GM12878 (cell line): Measurements from ENCODE around the gene TTLL11. TPM values are rescaled to one million over a fixed set of nuclear protein-coding genes. Genes with fewer than 3 reads are reported as not detected.

Experiments used
- ATAC-seq: fragments of 200-7000 bp; cut with Tn5 transposase; 3 replicates; pipeline ENCODE4 v1.9.1; 2020; ENCODE audit warnings: mild to moderate bottlenecking, moderate library complexity
- BruUV-seq: library from RNA; stranded (reverse); fragments of 400-500 nt; replicated peaks from 2 replicates; lab custom pipeline; 2021; lab: Mats Ljungman, UMichigan
- CTCF ChIA-PET: fragments of 300-600 bp; sonication (Branson Sonifier 250); formaldehyde crosslinking; extraction: SDS; loops from one replicate; lab custom pipeline; 2021; ENCODE audit warnings: inconsistent platforms; lab: Yijun Ruan, JAX
- POLR2A ChIA-PET: fragments of 350-600 bp; formaldehyde crosslinking; extraction: SDS; loops from one replicate; lab custom pipeline; 2021; ENCODE audit warnings: inconsistent platforms; lab: Charles Lee
- RAD21 ChIA-PET: fragments of 300-600 bp; sonication (Branson Sonifier 250); formaldehyde crosslinking; loops from one replicate; lab custom pipeline; 2023; ENCODE audit warnings: antibody characterized with exemption; ENCODE audit not compliant: unreplicated experiment; lab: Charles Lee
- SMC1A ChIA-PET: fragments of 300-600 bp; sonication (Branson Sonifier 250); formaldehyde crosslinking; loops from one replicate; lab custom pipeline; 2023; ENCODE audit not compliant: unreplicated experiment, uncharacterized antibody; lab: Charles Lee
- DNase-seq: peaks from one replicate; pipeline ENCODE4 v3.0.0-alpha.2; 2011; ENCODE audit warnings: low read depth, low spot score
- FAIRE-seq: peaks from 3 replicates; lab custom pipeline; 2011; peaks lifted over from hg19 to GRCh38; lab: Jason Lieb, UNC
- H2AFZ ChIP-seq: 2 replicates; pipeline ENCODE4 v1.6.0; 2011; ENCODE audit warnings: low read depth, low read length, control low read depth; ENCODE audit not compliant: control insufficient read depth
- H3K27ac ChIP-seq: 2 replicates; pipeline ENCODE4 v1.5.1; 2011; ENCODE audit warnings: control low read depth; ENCODE audit not compliant: control insufficient read depth, insufficient read depth
- H3K27me3 ChIP-seq, 2 experiments: replicated peaks in 1 of 2; 2 replicates each; pipeline versions ENCODE4 v1.6.0 to v1.6.1; 2011; ENCODE audit warnings: low read length in 1 of 2; ENCODE audit not compliant: control insufficient read depth in 2 of 2, insufficient read depth in 2 of 2
- H3K36me3 ChIP-seq, 2 experiments: 2 replicates each; pipeline ENCODE4 v1.5.1; 2011; ENCODE audit warnings: low read length in 1 of 2; ENCODE audit not compliant: control insufficient read depth in 2 of 2, insufficient read depth in 2 of 2
- H3K4me1 ChIP-seq: 2 replicates; pipeline ENCODE4 v1.6.1; 2011; ENCODE audit warnings: mild to moderate bottlenecking, low read length, moderate library complexity, mixed read lengths; ENCODE audit not compliant: control insufficient read depth, insufficient read depth
- H3K4me2 ChIP-seq: 2 replicates; pipeline ENCODE4 v1.6.0; 2011; ENCODE audit warnings: control low read depth; ENCODE audit not compliant: control insufficient read depth, insufficient read depth
- H3K4me3 ChIP-seq: fragments of 200-600 bp; sonication (generic); 2 replicates; pipeline ENCODE4 v1.5.1; 2016
- H3K79me2 ChIP-seq: 2 replicates; pipeline ENCODE4 v1.6.0; 2011; ENCODE audit warnings: low read length; ENCODE audit not compliant: control insufficient read depth, insufficient read depth
- H3K9ac ChIP-seq: 2 replicates; pipeline ENCODE4 v1.8.0; 2011; ENCODE audit warnings: low read length, control low read depth, mixed read lengths; ENCODE audit not compliant: control insufficient read depth, insufficient read depth
- H3K9me3 ChIP-seq: replicated peaks from 3 replicates; pipeline ENCODE4 v1.5.1; 2011; ENCODE audit warnings: mild to moderate bottlenecking, low read length; ENCODE audit not compliant: control insufficient read depth, insufficient read depth
- H4K20me1 ChIP-seq: 2 replicates; pipeline ENCODE4 v1.6.0; 2011; ENCODE audit not compliant: control insufficient read depth, insufficient read depth
- BCLAF1 ChIP-seq: fragments of 450-650 bp; IDR thresholded peaks from 2 replicates; pipeline ENCODE4 v1.6.1; 2017; ENCODE audit warnings: antibody characterized with exemption, mild to moderate bottlenecking, moderate library complexity
- BMI1 ChIP-seq: fragments of 450-650 bp; IDR thresholded peaks from 2 replicates; pipeline ENCODE4 v1.6.1; 2016; ENCODE audit warnings: mild to moderate bottlenecking, moderate library complexity, borderline replicate concordance
- CBFB ChIP-seq: IDR thresholded peaks from 2 replicates; pipeline ENCODE4 v1.6.1; 2016; ENCODE audit warnings: antibody characterized with exemption, low read depth
- JUND ChIP-seq: IDR thresholded peaks from 2 replicates; pipeline ENCODE4 v1.6.1; 2012; ENCODE audit warnings: low read depth, mild to moderate bottlenecking, low read length, improper control_type of control experiment, moderate library complexity
- MEF2B ChIP-seq: fragments of 450-650 bp; IDR thresholded peaks from 2 replicates; pipeline ENCODE4 v1.6.1; 2018; ENCODE audit warnings: mild to moderate bottlenecking, moderate library complexity; ENCODE audit not compliant: partially characterized antibody, poor library complexity, severe bottlenecking
- POU2F2 ChIP-seq: IDR thresholded peaks from 3 replicates; pipeline ENCODE4 v1.6.1; 2011; ENCODE audit warnings: low read depth, mild to moderate bottlenecking, low read length, borderline replicate concordance
- WGBS: methylation state at CpG from one replicate; pipeline ENCODE4 v1.1.6; 2016; ENCODE audit warnings: low lambda C conversion rate; ENCODE audit not compliant: insufficient replicate concordance, insufficient coverage; ENCODE audit errors: missing lambda C conversion rate; 5-methylcytosine and 5-hydroxymethylcytosine counted together
- in situ Hi-C: fragments of 300-500 bp; cut with MboI; formaldehyde crosslinking; loops from 9 replicates; pipeline ENCODE4 v1.14.3; 2018; ENCODE audit warnings: mixed read lengths
- intact Hi-C: fragments of 100-400 bp; cut with micrococcal nuclease; formaldehyde crosslinking; loops from one replicate; pipeline ENCODE4 v1.14.2; 2022; ENCODE audit not compliant: unreplicated experiment
- polyA plus RNA-seq, 11 experiments: library from polyadenylated mRNA; depleted of rRNA in 4 of 11; unstranded in 6 of 11; stranded (reverse) in 5 of 11; fragments of >200 nt; fragmentation: Nextera tagmentation in 4 of 11; fragmentation: Illumina TruSeq in 1 of 11; extraction: Ambion mirVana in 4 of 11; extraction: Trizol in 1 of 11; gene quantifications; 1 replicate in 1 of 11; 2 replicates in 10 of 11; pipeline versions ENCODE4 v1.2.1 to v1.2.3, GENCODE V29; 2011 to 2016; ENCODE audit warnings: inconsistent platforms in 2 of 11, missing spikeins in 2 of 11, low read depth in 1 of 11
- total RNA-seq, 4 experiments: library from RNA; depleted of rRNA in 3 of 4; stranded (reverse); fragments of >200 nt in 3 of 4; fragmentation: Illumina TruSeq in 1 of 4; extraction: Trizol in 1 of 4; gene quantifications; 2 replicates each; pipeline versions ENCODE4 v1.2.1 to v1.2.3, GENCODE V29; 2013 to 2021

Gene TTLL11
- total and polyA plus RNA-seq, 10 of the 15 experiments (the other 5 are each of a cell fraction or from before 2014, with no cell fraction given): 1.2 to 3.7 (median 2.9) TPM

DNA sequence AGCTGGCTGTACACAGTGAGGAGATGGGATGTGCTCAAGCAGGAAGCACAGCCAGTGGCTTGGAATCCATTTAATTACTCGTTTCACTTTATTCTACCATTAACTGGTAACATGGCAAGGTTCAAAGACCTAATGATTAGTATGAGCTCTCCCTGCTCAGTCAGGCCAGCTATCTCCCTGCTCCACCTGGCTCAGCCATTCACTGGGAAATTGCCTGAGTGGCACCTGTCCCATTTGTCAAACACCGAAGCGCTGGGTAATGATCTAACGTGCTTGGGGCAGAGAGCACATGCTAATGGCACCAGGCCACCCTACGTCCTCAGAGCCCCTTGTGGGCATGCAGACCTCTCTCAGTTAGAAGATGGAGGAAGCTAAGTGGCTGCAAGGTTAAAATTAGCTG, 162.2 kb downstream of the TTLL11 start:
- H3K27ac ChIP-seq: no peak overlapping the region
- RAD21 ChIA-PET: no interaction called here
- SMC1A ChIA-PET: no interaction called here
- no peaks in the 10 kb centered on the region for H3K79me2 ChIP-seq
- in situ Hi-C loops: no loop called here
- intact Hi-C loops: no loop called here
- 54% methylated on average over 5 of the region's 5 CpGs for WGBS
- POLR2A ChIA-PET: no interaction called here
- BruUV-seq: no TSS peak
- H4K20me1 ChIP-seq: no peaks in the 10 kb centered on the region
- CTCF ChIA-PET: interaction anchor here (0.8 kb wide), 1 partner anchor 16 kb away, joined by 3 read pairs; no protein-coding TSS in a partner anchor
- ATAC-seq (no peak), FAIRE-seq (no peak), DNase-seq (no peak)
- no peaks in the 10 kb centered on the region; the same call in 1 of the 2 replicates for H3K4me1 ChIP-seq
- no peak overlapping the region for H3K4me3 ChIP-seq
- TF ChIP-seq JUND (no peak), POU2F2 (no peak), CBFB (no peak), BMI1 (no peak), BCLAF1 (no peak), MEF2B (no peak)
- no peaks in the 10 kb centered on the region for H3K27me3 ChIP-seq
- H3K36me3 ChIP-seq: no peaks in the 10 kb centered on the region
- H3K4me2 ChIP-seq: no peak overlapping the region
- H2AFZ ChIP-seq: no peak overlapping the region
- H3K9ac ChIP-seq: no peak overlapping the region
- H3K9me3 ChIP-seq: no peaks in the 10 kb centered on the region
